22Rv1 (cell line): Measurements from ENCODE around the gene VPS50.

Source experiments
- ZFX ChIP-seq: fragments of 450-650 bp; IDR thresholded peaks from 2 replicates; pipeline ENCODE4 v1.6.1; 2017; ENCODE audit warnings: antibody characterized with exemption, borderline replicate concordance
- TF ChIP-seq, protein P1 (sequence below): fragments of 450-650 bp; IDR thresholded peaks from 2 replicates; pipeline ENCODE4 v1.5.1; 2017; ENCODE audit warnings: mild to moderate bottlenecking

DNA sequence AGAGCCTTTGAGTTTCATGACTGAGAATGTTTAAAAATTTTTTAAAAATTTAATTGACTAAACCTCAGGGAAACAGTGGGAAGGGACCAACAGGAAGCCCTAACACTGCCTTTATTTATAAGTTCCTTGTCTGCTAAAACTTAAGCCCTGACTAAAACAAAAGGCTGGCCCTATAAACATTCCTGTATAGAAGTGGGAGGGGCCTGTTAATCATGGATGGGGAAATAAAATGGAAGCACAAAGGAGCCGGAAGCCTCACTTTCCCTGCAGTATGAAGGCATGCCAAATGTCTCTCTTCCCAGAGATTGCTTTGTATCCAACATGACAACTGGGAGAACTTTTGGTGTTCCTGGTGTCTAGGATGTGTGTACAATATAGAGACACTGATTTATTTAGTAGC, 66.0 kb downstream of the VPS50 start:
- TF ChIP-seq, protein P1, sequence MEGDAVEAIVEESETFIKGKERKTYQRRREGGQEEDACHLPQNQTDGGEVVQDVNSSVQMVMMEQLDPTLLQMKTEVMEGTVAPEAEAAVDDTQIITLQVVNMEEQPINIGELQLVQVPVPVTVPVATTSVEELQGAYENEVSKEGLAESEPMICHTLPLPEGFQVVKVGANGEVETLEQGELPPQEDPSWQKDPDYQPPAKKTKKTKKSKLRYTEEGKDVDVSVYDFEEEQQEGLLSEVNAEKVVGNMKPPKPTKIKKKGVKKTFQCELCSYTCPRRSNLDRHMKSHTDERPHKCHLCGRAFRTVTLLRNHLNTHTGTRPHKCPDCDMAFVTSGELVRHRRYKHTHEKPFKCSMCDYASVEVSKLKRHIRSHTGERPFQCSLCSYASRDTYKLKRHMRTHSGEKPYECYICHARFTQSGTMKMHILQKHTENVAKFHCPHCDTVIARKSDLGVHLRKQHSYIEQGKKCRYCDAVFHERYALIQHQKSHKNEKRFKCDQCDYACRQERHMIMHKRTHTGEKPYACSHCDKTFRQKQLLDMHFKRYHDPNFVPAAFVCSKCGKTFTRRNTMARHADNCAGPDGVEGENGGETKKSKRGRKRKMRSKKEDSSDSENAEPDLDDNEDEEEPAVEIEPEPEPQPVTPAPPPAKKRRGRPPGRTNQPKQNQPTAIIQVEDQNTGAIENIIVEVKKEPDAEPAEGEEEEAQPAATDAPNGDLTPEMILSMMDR, result no peak
- no peak for TF ChIP-seq ZFX
